Chondrocyte (in vitro differentiated cells): Measurements from ENCODE around the gene PRKD1. TPM values are rescaled to one million over a fixed set of nuclear protein-coding genes. Genes with fewer than 3 reads are reported as not detected.
"Not testable (repeated sequence)": the region's sequence is repeated elsewhere in the genome, so short reads cannot be mapped to it uniquely, and the experiment has no call there.

Experiments used
- DNase-seq: peaks from one replicate; pipeline ENCODE4 v3.0.0; 2021; ENCODE audit warnings: mixed read lengths, low spot score
- H3K27ac Mint-ChIP-seq: one replicate; pipeline ENCODE4 v1.8.0; 2021; ENCODE audit warnings: mild to moderate bottlenecking, moderate library complexity, mixed read lengths; ENCODE audit not compliant: unreplicated experiment
- H3K27me3 Mint-ChIP-seq: 2 replicates; pipeline ENCODE4 v1.8.0; 2021; ENCODE audit warnings: low read depth, mixed read lengths
- H3K36me3 Mint-ChIP-seq: 2 replicates; pipeline ENCODE4 v1.8.0; 2021; ENCODE audit warnings: low read depth, mixed read lengths
- H3K4me1 Mint-ChIP-seq: 2 replicates; pipeline ENCODE4 v1.8.0; 2021; ENCODE audit warnings: low read depth, mild to moderate bottlenecking, mixed read lengths
- H3K4me3 Mint-ChIP-seq: one replicate; pipeline ENCODE4 v1.8.0; 2021; ENCODE audit warnings: mild to moderate bottlenecking, moderate library complexity, mixed read lengths; ENCODE audit not compliant: unreplicated experiment
- H3K9me3 Mint-ChIP-seq: 2 replicates; pipeline ENCODE4 v1.8.0; 2021; ENCODE audit warnings: low read depth, mixed read lengths
- total RNA-seq: library from RNA; stranded (reverse); gene quantifications from 3 replicates; pipeline ENCODE4 v1.2.1, GENCODE V29; 2021
- TF ChIP-seq, protein P1 (sequence below): fragments of 200-600 bp; sonication (generic); IDR thresholded peaks from 2 replicates; pipeline ENCODE4 v1.5.0; 2021; ENCODE audit warnings: antibody characterized with exemption, mild to moderate bottlenecking, moderate library complexity

PRKD1 gene
- total RNA-seq, 1 donor from 2014 or later = 11.1 TPM

DNA sequence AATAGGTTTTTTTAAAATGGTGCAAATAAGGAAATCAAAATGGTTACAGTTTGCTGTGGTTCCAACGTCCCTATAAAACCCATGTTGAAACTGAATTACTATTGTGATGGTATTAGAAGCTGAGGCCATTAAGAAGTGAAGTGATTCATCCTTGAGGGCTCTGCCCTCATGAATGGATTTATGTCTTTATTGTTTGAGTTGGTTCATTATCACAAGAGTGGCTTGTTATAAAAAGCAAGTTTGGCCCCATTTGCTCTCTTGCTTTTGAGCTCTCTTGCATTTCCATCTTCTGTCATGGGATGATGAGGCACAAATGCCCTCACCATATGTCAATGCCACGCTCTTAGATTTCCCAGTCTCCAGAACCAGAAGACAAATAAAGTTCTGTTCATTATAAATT, 62.3 kb downstream of the PRKD1 start:
- no peak for DNase-seq
- TF ChIP-seq, protein P1, sequence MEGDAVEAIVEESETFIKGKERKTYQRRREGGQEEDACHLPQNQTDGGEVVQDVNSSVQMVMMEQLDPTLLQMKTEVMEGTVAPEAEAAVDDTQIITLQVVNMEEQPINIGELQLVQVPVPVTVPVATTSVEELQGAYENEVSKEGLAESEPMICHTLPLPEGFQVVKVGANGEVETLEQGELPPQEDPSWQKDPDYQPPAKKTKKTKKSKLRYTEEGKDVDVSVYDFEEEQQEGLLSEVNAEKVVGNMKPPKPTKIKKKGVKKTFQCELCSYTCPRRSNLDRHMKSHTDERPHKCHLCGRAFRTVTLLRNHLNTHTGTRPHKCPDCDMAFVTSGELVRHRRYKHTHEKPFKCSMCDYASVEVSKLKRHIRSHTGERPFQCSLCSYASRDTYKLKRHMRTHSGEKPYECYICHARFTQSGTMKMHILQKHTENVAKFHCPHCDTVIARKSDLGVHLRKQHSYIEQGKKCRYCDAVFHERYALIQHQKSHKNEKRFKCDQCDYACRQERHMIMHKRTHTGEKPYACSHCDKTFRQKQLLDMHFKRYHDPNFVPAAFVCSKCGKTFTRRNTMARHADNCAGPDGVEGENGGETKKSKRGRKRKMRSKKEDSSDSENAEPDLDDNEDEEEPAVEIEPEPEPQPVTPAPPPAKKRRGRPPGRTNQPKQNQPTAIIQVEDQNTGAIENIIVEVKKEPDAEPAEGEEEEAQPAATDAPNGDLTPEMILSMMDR = no peak
- H3K4me3 Mint-ChIP-seq = no peak overlapping the region
- H3K9me3 Mint-ChIP-seq = no peaks in the 10 kb centered on the region
- no peaks in the 10 kb centered on the region for H3K36me3 Mint-ChIP-seq
- no peak overlapping the region for H3K27ac Mint-ChIP-seq
- H3K27me3 Mint-ChIP-seq = no peaks in the 10 kb centered on the region
- no peaks in the 10 kb centered on the region for H3K4me1 Mint-ChIP-seq

DNA sequence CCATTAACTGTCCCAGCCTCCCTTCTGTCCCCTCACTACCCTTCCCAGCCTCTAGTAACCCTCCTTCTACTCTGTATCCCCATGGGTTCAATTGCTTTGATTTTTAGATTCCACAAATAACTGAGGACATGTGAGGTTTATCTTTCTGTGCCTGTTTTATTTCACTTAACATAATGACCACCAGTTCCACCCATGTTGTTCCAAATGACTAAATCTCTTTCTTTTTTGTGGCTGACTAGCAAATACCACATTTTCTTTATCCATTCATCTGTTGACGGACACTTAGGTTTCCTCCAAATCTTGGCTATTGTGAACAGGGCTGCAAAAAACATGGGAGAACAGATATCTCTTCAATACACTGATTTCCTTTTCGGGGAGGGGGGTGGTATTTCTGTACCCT, 65.7 kb downstream of the PRKD1 start:
- DNase-seq = no peak
- TF ChIP-seq, protein P1 = no peak
- no peaks in the 10 kb centered on the region for H3K4me1 Mint-ChIP-seq

DNA sequence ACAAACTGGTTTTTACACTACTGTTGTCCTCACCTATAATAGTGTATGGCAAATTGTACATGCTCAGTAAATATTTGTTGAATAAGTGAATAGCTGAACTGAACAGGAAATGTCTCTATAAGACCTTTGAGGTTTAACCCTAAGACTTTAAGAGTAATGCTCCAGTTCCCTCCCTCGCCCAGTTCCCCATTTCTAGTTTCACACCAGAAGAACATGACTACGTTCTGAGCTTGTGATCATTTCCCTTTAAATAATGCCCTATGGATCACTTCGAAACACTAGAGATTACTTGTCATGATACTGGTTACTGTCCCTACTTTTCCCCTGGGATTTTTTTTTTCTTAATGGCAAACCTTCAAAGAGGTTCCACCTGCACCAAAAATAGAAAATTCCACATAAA, 69.3 kb downstream of the PRKD1 start:
- H3K27ac Mint-ChIP-seq = no peak overlapping the region
- H3K4me3 Mint-ChIP-seq = no peak overlapping the region
- TF ChIP-seq, protein P1 = no peak
- no peaks in the 10 kb centered on the region for H3K27me3 Mint-ChIP-seq
- DNase-seq = no peak
- H3K4me1 Mint-ChIP-seq = no peaks in the 10 kb centered on the region
- H3K9me3 Mint-ChIP-seq = peaks cover 17% of the 10 kb centered on the region
- peaks cover 3% of the 10 kb centered on the region for H3K36me3 Mint-ChIP-seq

More for the DNA sequence above, 65.7 kb downstream of the PRKD1 start:
- no peak overlapping the region for H3K27ac Mint-ChIP-seq
- no peaks in the 10 kb centered on the region for H3K9me3 Mint-ChIP-seq
- H3K27me3 Mint-ChIP-seq = no peaks in the 10 kb centered on the region
- no peak overlapping the region for H3K4me3 Mint-ChIP-seq
- no peaks in the 10 kb centered on the region for H3K36me3 Mint-ChIP-seq

DNA sequence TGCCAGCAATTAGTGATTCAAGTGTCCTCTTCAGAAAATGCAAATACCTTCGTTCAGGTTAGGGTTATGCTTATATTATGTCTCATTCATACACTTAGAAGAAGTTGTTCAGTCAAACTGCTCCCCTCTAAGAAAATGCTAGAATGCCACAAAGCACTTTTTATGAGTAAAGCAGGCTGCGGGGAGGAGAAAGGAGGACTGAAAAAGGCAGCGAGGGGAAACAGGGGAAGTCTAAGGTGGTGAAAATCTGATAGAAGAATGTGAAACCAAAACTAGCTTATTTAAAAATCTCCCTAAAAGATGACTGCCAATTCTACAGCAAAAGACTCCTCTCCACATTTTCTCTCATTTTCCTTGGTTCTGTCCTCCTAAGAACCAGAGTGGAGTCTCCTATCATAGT, 70.1 kb downstream of the PRKD1 start:
- Mint-ChIP-seq H3K4me3 (no peak overlapping the region), H3K27ac (no peak overlapping the region), H3K4me1 (no peaks in the 10 kb centered on the region), H3K27me3 (no peaks in the 10 kb centered on the region), H3K36me3 (peaks cover 3% of the 10 kb centered on the region), H3K9me3 (peaks cover 19% of the 10 kb centered on the region)
- TF ChIP-seq, protein P1 = no peak
- no peak for DNase-seq

DNA sequence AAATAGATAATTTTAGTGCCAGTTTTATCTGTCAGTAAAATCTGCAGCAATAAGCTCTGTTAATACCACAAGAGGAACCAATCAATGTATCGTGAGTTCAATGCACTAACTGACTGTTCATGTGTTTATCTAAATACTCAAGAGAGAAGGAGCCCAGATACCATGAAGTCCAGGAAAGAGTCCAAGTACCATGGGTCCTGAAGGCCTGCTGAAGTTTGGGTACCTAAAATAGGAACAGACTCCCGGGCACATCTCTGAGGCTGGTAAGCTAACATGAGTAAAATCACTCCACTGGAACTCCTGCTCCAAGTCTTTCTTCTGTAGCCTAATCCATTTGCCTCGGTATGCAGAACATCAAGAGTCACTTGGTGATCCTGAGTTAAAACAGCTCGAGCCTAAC, 71.1 kb downstream of the PRKD1 start:
- Mint-ChIP-seq H3K9me3 (peaks cover 26% of the 10 kb centered on the region), H3K36me3 (peaks cover 6% of the 10 kb centered on the region)

DNA sequence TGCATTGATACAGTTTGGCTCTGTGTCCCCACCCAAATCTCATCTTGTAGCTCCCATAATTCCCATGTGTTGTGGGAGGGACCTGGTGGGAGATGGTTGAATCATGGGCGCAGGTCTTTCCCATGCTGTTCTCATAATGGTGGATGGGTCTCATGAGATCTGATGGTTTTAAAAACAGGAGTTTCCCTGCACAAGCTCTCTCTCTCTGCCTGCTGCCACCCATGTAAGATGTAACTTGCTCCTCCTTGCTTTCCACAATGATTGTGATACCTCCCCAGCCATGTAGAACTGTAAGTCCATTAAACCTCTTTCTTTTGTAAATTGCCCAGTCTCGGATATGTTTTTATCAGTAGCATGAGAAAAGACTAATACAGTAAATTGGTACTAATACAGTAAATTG, 74.0 kb downstream of the PRKD1 start:
- Mint-ChIP-seq H3K4me1 (peaks cover 14% of the 10 kb centered on the region), H3K9me3 (peaks cover 31% of the 10 kb centered on the region)
- H3K36me3 Mint-ChIP-seq, H3K4me3 Mint-ChIP-seq, H3K27me3 Mint-ChIP-seq, DNase-seq, H3K27ac Mint-ChIP-seq: not testable (repeated sequence)

More for the DNA sequence above, 71.1 kb downstream of the PRKD1 start:
- Mint-ChIP-seq H3K4me1 (peaks cover 3% of the 10 kb centered on the region), H3K27me3 (no peaks in the 10 kb centered on the region), H3K27ac (no peak overlapping the region), H3K4me3 (no peak overlapping the region)
- no peak for DNase-seq
- TF ChIP-seq, protein P1 = no peak
